ENCODE results near the gene TMEM175.

Gene TMEM175

DNA sequence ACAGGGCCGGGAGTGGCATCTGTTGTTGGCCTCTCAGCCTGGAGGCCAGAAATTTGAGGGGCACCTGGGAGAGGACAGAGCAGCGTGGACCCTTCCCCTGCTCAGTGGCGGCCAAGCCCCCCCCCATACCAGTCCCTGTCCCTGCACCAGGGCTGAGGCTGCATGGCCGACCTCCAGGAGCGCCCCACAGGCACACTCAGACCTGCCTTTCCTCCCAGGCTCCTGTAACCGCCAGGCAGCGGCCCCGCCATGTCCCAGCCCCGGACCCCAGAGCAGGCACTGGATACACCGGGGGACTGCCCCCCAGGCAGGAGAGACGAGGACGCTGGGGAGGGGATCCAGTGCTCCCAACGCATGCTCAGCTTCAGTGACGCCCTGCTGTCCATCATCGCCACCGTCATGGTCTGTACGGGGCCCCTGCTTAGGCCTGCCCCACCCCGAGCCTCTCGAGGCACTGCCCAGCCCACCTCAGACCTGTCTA, 15.3 kb downstream of the TMEM175 start:
- no peak for DNase-seq (ENCODE audit: low read depth in 2 of 2)

GRCh38 chr4:948101-948935, 16.1 kb downstream of the TMEM175 start:
- no peak for DNase-seq (ENCODE audit: low read depth in 2 of 2)

DNA sequence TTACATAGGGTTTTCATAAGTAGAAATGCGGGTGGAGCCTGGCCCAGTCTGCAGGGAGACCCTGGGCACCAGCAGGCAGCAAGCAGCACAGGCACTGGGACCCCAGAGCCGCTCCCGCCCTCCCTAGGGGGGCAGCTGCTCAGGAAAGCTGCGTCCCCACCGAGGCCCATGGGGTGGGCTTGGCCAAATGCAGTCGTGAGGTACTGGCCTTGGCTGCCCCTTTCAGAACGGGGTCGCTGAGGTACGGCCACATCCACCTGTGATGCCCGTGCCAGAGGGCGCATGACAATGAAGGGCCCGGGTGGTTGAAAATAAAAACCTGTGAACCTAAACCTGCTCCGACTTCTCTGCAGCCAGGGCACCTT, 16.7 kb downstream of the TMEM175 start:
- no peak for DNase-seq (ENCODE audit: low read depth in 2 of 2)

GRCh38 chr4:949656-950055, 17.4 kb downstream of the TMEM175 start:
- DNase-seq (ENCODE audit: low read depth in 2 of 2): no peak

DNA sequence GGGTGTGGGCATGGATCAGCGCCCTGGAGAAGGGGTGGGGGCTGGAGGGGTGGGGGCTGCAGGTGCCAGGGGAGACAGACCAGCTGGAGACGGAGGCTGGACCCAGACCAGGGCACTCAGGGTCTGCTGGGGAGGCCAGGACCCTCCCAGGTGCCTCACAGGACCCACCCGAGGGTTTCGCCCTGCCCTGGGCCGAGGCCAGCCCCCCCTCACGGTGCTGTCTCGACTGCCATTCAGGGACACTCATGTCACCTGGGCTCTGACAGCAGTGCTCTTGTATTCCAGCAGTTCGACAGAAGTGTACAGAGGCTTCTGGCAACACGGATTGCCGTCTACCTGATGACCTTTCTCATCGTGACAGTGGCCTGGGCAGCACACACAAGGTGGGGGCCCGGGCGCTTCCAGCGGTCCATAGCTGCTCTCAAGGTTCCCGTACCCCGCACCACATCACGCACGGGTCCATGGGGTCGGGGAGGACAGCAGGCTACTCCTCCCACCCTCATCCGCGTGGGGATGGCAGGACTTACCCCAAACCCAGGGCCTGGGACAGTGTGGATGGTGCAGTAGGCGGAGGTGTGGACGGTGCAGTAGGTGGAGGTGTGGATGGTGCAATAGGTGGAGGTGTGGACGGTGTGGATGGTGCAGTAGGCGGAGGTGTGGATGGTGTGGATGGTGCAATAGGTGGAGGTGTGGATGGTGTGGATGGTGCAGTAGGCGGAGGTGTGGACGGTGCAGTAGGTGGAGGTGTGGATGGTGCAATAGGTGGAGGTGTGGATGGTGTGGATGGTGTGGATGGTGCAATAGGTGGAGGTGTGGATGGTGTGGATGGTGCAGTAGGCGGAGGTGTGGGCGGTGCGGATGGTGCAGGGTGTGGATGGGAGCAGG, 18.1 kb downstream of the TMEM175 start:
- DNase-seq (ENCODE audit: low read depth in 2 of 2): no peak

DNA sequence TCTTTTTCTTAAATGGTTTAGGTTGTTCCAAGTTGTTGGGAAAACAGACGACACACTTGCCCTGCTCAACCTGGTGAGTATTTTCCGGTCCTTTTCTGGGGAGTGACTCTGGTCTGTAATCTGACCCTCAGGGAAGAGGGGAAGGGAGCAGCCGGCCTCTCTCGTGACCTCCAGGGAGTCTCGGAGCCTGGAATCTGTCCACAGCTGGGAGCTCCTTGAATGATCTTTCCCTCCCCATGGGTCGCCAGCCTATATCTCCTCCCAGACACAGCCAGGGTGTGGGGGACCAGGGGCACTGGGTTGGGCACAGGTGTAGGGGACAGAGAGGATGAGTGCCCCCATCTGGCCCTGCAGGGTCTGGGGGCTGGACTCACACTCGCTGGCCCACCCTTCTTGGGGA, 18.9 kb downstream of the TMEM175 start:
- no peak for DNase-seq (ENCODE audit: low read depth in 2 of 2)

GRCh38 chr4:951594-952468, 19.6 kb downstream of the TMEM175 start:
- DNase-seq (ENCODE audit: low read depth in 2 of 2): no peak

DNA sequence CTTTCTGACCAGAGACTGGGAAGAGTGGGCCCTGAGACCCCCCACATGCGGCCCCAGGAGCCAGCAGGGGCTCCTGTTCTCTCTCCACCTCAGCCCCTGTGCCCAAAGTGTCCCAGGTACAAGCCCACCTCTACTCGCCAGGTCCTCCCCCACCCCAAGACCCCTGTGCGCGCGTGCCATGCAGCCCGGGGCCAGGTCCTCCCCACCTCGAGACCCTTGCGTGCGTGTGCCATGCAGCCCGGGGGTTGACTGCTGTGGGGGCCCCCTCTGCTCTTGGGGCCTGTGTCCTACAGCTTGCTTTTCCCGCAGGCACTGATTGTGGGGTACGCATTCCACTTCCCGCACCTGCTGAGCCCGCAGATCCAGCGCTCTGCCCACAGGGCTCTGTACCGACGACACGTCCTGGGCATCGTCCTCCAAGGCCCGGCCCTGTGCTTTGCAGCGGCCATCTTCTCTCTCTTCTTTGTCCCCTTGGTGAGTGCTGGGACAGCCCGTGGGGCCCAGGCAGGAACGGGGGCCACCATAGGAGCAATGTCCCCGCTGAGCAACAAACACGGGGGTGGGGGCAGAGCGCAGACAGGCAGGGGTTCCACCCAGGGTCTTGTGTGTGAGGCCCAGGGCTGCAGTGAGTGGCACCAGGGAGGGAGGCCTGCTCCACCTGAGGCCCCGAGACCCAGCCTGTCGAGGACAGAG, 20.8 kb downstream of the TMEM175 start:
- DNase-seq (ENCODE audit: low read depth in 2 of 2): no peak

DNA sequence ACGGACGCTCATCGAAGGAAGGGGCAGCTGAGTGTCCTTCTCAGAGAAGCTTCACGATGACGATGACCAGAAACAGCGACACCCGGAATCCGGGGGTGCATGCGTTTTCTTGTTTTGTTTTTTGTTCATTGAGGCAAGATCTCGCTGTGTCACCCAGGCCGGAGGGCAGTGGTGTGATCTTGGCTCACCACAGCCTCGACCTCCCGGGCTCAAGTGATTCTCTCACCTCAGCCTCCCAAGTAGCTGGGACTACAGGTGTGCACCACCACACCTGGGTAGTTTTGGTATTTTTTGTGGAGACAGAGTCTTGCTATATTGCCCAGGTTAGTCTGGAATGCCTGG, 21.3 kb downstream of the TMEM175 start:
- DNase-seq (ENCODE audit: low read depth in 2 of 2): no peak

DNA sequence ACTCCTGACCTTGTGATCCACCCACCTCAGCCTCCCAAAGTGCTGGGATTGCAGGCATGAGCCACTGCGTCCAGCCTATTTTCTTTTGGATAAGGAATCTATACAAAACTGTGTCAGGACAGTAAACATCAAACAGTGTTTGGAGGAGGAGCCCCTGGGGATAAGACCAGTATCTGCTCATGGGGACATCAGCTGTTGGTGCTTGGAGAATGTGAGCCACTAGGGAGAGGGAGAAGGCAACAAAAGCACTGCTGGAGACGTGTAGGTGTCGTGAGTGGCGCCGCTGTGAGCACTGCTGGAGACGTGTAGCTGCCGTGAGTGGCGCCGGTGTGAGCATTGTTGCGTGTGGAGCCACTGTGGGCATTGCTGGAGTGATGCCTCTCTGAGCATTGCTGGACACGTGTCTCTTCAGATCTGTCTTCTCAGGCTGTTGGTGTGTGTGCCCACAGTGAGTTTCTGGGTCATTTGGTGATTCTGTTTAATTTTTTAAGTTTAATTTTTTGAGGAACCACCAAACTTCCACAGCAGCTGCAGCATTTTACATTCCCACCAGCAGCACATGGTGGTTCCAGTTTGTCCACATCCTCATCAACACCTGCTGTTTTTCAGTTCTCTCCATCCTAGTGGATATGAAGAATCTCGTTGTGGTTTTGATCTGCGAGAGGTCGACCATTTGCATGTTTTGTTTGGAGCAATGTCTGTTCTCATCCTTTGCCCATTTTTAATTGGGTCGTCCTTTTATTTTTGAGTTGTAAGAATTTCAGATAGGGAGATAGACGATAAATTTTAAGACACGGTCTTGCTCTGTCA, 22.2 kb downstream of the TMEM175 start:
- no peak for DNase-seq (ENCODE audit: low read depth in 2 of 2)

GRCh38 chr4:955161-955921, 23.1 kb downstream of the TMEM175 start:
- DNase-seq (ENCODE audit: low read depth in 2 of 2): no peak

DNA sequence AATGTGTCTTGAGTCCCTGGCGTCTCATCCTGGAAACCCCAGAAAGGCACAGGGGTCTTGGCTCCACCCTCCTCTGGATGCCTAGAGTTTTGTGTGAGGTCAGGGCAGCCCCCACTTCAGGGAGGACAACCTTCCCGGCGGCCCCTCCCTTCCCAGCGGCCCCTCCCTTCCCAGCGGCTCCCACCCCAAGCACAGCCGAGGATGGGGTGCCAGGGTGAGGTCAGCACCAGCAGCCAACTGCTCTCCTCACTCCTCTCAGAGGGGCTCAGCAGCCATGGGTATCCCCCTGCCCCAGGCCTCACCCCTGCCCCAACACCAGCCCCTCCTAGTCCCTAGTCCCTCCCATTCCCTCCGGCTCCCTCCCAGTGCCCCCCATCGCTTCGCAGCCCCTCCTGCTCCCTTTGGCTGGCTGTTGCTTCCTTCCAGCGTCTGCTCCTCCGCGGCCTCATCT, 23.7 kb downstream of the TMEM175 start:
- no peak for DNase-seq (ENCODE audit: low read depth in 2 of 2)

GRCh38 chr4:956531-957230, 24.4 kb downstream of the TMEM175 start:
- no peak for DNase-seq (ENCODE audit: low read depth in 2 of 2)

DNA sequence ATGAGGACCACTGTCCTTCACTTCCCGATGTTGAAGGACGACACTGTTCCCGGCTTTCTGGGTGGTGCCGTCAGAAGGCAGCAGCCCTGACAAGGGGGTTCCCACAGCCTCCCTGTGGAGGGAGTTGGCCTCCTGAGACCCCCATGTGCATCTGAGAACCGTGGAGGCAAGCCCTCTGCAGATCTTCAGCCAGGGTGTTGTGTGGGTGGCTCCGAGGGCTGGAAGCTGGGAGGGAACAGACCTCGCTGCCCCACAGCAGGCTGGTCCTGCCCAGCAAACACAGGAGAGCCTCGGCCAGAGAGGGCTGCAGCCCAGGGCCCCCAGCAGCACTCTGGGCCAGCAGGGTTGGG, 24.9 kb downstream of the TMEM175 start:
- no peak for DNase-seq (ENCODE audit: low read depth in 2 of 2)

- DNase-seq (ENCODE audit: low read depth in 2 of 2): no peak
Observed at GRCh38 chr4:957581-958313, 25.5 kb downstream of the TMEM175 start.

- no peak for DNase-seq (ENCODE audit: low read depth in 2 of 2)
Observed at GRCh38 chr4:958314-958665, 26.0 kb downstream of the TMEM175 start.

GRCh38 chr4:958696-959337, 26.6 kb downstream of the TMEM175 start:
- no peak for DNase-seq (ENCODE audit: low read depth in 2 of 2)
